Measurements from ENCODE around the gene NT5C3A.

DNA sequence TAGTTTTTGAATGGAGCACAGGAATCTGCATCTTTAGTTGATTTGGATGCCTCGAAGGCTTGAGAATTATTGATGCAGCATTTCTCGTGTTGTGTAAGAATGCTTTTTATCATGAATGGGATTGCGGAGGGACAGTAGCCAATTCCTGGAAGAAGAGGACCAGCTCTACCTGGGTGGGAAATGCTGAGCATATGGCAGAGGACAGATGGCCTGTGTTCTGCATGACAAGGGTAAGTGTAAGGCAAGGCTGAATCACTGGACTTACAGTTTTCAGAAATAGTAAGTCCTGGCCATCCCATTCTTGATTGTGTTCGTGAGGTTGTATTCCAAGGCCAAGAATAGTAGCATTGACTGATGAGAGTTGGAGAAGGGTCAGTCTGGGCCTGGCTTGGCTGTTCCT lies 30.7 kb upstream of the NT5C3A start:
- TF ChIP-seq POLR2A (IDR thresholded peaks at IDR 0.05; ENCODE audit: low read depth, low read length) (no peak), POLR2AphosphoS5 (IDR thresholded peaks at IDR 0.05; ENCODE audit: low read depth, low read length) (no peak)
